HUES64 (cell line): ENCODE measurements around the gene TSEN54.

Experiments used
- H3K27ac ChIP-seq: 2 replicates; pipeline ENCODE4 v1.7.0; 2013; ENCODE audit warnings: low read depth, low read length, inconsistent platforms
- H3K27me3 ChIP-seq: 2 replicates; pipeline ENCODE4 v1.6.1; 2013; ENCODE audit warnings: mild to moderate bottlenecking, low read length; ENCODE audit not compliant: insufficient read depth
- H3K36me3 ChIP-seq: 2 replicates; pipeline ENCODE4 v1.6.1; 2013; ENCODE audit warnings: mild to moderate bottlenecking, low read length; ENCODE audit not compliant: insufficient read depth
- H3K4me1 ChIP-seq: 2 replicates; pipeline ENCODE4 v1.6.1; 2013; ENCODE audit warnings: mild to moderate bottlenecking, low read length, moderate library complexity; ENCODE audit not compliant: insufficient read depth
- H3K4me3 ChIP-seq: 2 replicates; pipeline ENCODE4 v1.5.1; 2013; ENCODE audit warnings: mild to moderate bottlenecking, low read length, moderate library complexity
- H3K9ac ChIP-seq: 2 replicates; pipeline ENCODE4 v1.6.1; 2013; ENCODE audit warnings: mild to moderate bottlenecking, low read depth, low read length
- H3K9me3 ChIP-seq: 2 replicates; pipeline ENCODE4 v1.6.1; 2013; ENCODE audit warnings: low read depth, low read length; ENCODE audit not compliant: insufficient read depth
- WGBS: fragments of 150-250, 120-280 bp; methylation state at CpG from one replicate; pipeline ENCODE4 v1.1.7; 2013; ENCODE audit warnings: missing lambda C conversion rate; 5-methylcytosine and 5-hydroxymethylcytosine counted together

Gene TSEN54

GRCh38 chr17:75489511-75489955 lies 26.8 kb upstream of the TSEN54 start:
- 81% methylated on average over 14 of the region's 14 CpGs for WGBS
- no peak overlapping the region for H3K9ac ChIP-seq
- H3K36me3 ChIP-seq, result peaks cover 26% of the 10 kb centered on the region

GRCh38 chr17:75490173-75490743 lies 26.1 kb upstream of the TSEN54 start:
- H3K36me3 ChIP-seq, result peaks cover 31% of the 10 kb centered on the region
- H3K27ac ChIP-seq, result no peak overlapping the region
- H3K4me3 ChIP-seq, result no peak overlapping the region
- H3K9ac ChIP-seq, result no peak overlapping the region
- WGBS, result 92% methylated on average over 14 of the region's 14 CpGs
- H3K9me3 ChIP-seq, result no peaks in the 10 kb centered on the region
- no peaks in the 10 kb centered on the region for H3K4me1 ChIP-seq
- H3K27me3 ChIP-seq, result no peaks in the 10 kb centered on the region

More at GRCh38 chr17:75489511-75489955, 26.8 kb upstream of the TSEN54 start:
- Histone ChIP-seq H3K4me1 (no peaks in the 10 kb centered on the region), H3K9me3 (no peaks in the 10 kb centered on the region), H3K4me3 (no peak overlapping the region), H3K27me3 (no peaks in the 10 kb centered on the region), H3K27ac (no peak overlapping the region)

DNA sequence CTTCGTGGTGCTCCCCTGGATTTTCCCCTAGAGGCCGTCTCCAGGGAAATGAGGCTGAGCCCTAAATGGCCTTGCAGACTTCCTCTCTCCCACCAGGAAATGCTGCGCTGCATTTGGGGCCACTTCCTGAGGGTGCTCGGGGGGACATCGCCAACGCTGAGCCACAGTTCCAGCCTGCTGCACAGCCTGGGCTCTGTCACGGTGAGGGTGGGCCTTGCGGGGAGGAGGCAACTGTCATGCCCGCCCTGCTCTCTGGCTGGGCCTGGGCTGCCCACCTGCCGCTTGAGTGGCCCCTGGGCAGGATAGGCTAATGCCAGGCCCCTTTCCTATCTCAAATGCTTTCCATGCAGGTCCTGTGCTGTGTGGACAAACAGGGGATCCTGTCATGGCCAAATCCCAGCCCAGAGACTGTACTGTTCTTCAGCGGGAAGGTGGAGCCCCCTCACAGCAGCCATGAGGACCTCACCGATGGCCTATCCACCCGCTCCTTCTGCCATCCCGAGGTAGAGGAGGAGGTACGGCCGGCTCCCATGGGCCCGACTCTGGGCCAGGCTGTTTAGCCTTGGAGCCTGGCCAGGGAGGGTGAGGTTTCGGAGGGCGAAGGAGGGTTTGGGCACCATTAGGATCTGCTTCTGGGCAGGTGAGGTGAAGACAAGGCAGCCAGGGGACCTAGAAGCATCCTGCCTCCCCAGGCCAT lies 25.2 kb upstream of the TSEN54 start:
- Histone ChIP-seq H3K27ac (no peak overlapping the region), H3K36me3 (peaks cover 32% of the 10 kb centered on the region), H3K9ac (no peak overlapping the region), H3K4me1 (no peaks in the 10 kb centered on the region), H3K9me3 (no peaks in the 10 kb centered on the region), H3K27me3 (no peaks in the 10 kb centered on the region), H3K4me3 (no peak overlapping the region)
- WGBS, result 95% methylated on average over 19 of the region's 19 CpGs

DNA sequence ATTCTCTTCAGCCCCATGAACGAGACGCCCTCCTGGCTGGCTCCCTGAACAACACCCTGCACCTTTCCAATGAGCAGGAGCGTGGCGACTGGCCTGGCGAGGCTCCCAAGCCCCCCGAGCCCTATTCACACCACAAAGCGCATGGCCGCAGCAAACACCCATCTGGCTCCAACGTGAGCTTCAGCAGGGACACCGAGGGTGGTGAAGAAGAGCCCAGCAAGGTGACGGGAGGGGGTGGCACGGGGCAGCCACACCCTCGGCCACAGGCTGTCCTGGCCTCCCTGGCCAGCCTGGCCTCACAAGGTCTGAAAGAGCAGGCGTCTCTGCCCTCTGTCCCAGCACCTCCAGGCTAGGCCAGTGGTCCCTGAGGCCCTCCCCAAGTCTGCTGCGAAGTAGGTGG lies 24.6 kb upstream of the TSEN54 start:
- Histone ChIP-seq H3K4me3 (no peak overlapping the region), H3K27ac (no peak overlapping the region)

GRCh38 chr17:75492555-75493168 lies 23.7 kb upstream of the TSEN54 start:
- Histone ChIP-seq H3K4me3 (no peak overlapping the region), H3K36me3 (peaks cover 44% of the 10 kb centered on the region), H3K9ac (no peak overlapping the region), H3K9me3 (no peaks in the 10 kb centered on the region), H3K27me3 (no peaks in the 10 kb centered on the region), H3K27ac (no peak overlapping the region), H3K4me1 (no peaks in the 10 kb centered on the region)
- WGBS, result 90% methylated on average over 23 of the region's 23 CpGs

More for the DNA sequence above, 24.6 kb upstream of the TSEN54 start:
- Histone ChIP-seq H3K27me3 (no peaks in the 10 kb centered on the region), H3K4me1 (no peaks in the 10 kb centered on the region), H3K9me3 (no peaks in the 10 kb centered on the region), H3K9ac (no peak overlapping the region), H3K36me3 (peaks cover 37% of the 10 kb centered on the region)
- WGBS, result 91% methylated on average over 15 of the region's 15 CpGs

DNA sequence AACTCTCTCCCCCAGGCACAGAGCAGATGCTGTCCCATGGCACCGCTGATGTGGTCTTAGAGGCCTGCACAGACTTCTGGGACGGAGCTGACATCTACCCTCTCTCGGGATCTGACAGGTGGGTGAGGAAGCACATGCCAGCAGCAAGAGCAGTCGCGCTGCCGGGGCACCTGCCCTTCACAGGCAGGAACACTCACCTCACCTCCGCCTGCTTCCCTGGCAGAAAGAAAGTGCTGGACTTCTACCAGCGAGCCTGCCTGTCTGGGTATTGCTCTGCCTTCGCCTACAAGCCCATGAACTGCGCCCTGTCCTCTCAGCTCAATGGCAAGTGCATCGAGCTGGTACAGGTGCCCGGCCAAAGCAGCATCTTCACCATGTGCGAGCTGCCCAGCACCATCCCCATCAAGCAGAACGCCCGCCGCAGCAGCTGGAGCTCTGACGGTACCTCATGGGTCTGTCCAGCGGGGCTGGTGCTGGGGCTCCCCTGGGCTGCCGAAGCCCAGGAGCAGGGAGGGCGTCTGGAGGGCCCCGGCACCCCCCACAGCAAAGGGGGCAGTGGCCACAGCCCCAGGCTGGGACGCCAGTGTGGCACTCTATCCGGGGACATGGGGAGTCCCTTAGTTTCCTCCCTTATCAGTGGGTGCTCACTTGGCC lies 22.7 kb upstream of the TSEN54 start:
- Histone ChIP-seq H3K9me3 (no peaks in the 10 kb centered on the region), H3K4me1 (no peaks in the 10 kb centered on the region), H3K4me3 (no peak overlapping the region), H3K9ac (no peak overlapping the region), H3K36me3 (peaks cover 48% of the 10 kb centered on the region), H3K27me3 (no peaks in the 10 kb centered on the region), H3K27ac (no peak overlapping the region)
- 95% methylated on average over 23 of the region's 23 CpGs for WGBS

DNA sequence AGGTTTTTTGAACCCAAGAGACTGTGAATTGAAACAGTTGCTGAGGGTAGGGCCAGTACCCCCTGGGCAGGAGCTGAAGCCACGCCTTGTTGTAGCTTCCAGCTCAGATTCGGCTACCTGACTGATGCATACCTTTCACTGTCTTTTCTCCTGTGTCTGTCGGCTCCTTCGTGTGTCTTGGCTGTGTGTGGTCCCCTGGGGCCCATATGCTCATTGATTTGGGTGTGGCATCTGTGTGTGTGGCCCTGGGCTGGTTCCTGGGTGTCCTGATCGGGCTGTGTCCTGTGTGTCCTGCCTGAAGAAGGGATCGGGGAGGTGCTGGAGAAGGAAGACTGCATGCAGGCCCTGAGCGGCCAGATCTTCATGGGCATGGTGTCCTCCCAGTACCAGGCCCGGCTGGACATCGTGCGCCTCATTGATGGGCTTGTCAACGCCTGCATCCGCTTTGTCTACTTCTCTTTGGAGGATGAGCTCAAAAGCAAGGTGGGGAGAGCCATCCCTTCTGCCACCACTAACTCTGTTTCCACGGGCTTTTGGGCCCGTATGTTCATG lies 21.9 kb upstream of the TSEN54 start:
- H3K9ac ChIP-seq, result no peak overlapping the region
- no peaks in the 10 kb centered on the region for H3K4me1 ChIP-seq
- H3K36me3 ChIP-seq, result peaks cover 50% of the 10 kb centered on the region
- WGBS, result 95% methylated on average over 14 of the region's 14 CpGs
- H3K9me3 ChIP-seq, result no peaks in the 10 kb centered on the region
- no peaks in the 10 kb centered on the region for H3K27me3 ChIP-seq
- H3K27ac ChIP-seq, result no peak overlapping the region
- H3K4me3 ChIP-seq, result no peak overlapping the region

- no peaks in the 10 kb centered on the region for H3K9me3 ChIP-seq
- peaks cover 59% of the 10 kb centered on the region for H3K36me3 ChIP-seq
- H3K27me3 ChIP-seq, result no peaks in the 10 kb centered on the region
- H3K4me1 ChIP-seq, result no peaks in the 10 kb centered on the region
- no peak overlapping the region for H3K4me3 ChIP-seq
- H3K9ac ChIP-seq, result no peak overlapping the region
- WGBS, result 94% methylated on average over 11 of the region's 11 CpGs
- no peak overlapping the region for H3K27ac ChIP-seq
These were observed 20.3 kb upstream of the TSEN54 start for GRCh38 chr17:75496005-75496404.

GRCh38 chr17:75498039-75498725 lies 18.1 kb upstream of the TSEN54 start:
- Histone ChIP-seq H3K4me3 (no peak overlapping the region), H3K36me3 (peaks cover 59% of the 10 kb centered on the region), H3K27ac (no peak overlapping the region), H3K27me3 (no peaks in the 10 kb centered on the region), H3K4me1 (no peaks in the 10 kb centered on the region), H3K9ac (no peak overlapping the region), H3K9me3 (no peaks in the 10 kb centered on the region)
- 91% methylated on average over 20 of the region's 21 CpGs for WGBS

DNA sequence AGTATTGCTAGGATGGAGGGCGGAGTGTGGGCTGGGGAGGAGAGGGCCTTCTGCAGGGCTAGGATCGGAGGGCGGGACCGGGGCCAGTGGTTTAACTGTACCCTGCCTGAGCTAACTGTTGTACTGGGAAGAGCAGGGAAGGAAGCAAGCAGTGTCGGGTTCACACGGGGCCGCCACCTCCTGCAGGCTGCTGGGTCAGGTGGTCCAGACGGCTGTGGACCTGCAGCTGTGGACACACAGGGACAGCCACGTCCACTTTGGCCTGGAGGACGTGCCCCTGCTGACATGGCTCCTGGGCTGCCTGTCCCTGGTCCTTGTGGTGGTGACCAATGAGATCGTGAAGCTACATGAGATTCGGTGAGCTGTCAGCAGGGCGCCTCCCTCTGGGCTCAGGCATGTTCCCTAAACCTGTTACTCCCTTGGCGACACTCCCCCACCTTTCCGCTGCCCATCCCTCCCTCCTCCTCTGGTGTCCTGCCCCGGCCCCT lies 17.6 kb upstream of the TSEN54 start:
- H3K9me3 ChIP-seq, result no peaks in the 10 kb centered on the region
- peaks cover 58% of the 10 kb centered on the region for H3K36me3 ChIP-seq
- no peak overlapping the region for H3K9ac ChIP-seq
- no peaks in the 10 kb centered on the region for H3K4me1 ChIP-seq
- no peak overlapping the region for H3K27ac ChIP-seq
- no peaks in the 10 kb centered on the region for H3K27me3 ChIP-seq
- H3K4me3 ChIP-seq, result no peak overlapping the region
- WGBS, result 80% methylated on average over 16 of the region's 16 CpGs
